Liver (tissue), 3 donors: Measurements from ENCODE around the gene ACVR2B.

Experiments
- SP1 ChIP-seq: IDR thresholded peaks from 2 replicates; pipeline ENCODE4 v1.6.1; 2018; ENCODE audit warnings: antibody characterized with exemption, mild to moderate bottlenecking
- TF ChIP-seq, protein P1 (sequence below): fragments of 150-350 bp; IDR thresholded peaks from 2 replicates; pipeline ENCODE4 v1.5.1; 2017; ENCODE audit warnings: improper control_type of control experiment, low read depth, low read length; ENCODE audit not compliant: missing input control
- TF ChIP-seq, protein P2 (sequence below): IDR thresholded peaks from 2 replicates; pipeline ENCODE4 v1.6.1; 2016; ENCODE audit warnings: antibody characterized with exemption, mild to moderate bottlenecking
- donor health status: healthy.
- donor health status: healthy.

DNA sequence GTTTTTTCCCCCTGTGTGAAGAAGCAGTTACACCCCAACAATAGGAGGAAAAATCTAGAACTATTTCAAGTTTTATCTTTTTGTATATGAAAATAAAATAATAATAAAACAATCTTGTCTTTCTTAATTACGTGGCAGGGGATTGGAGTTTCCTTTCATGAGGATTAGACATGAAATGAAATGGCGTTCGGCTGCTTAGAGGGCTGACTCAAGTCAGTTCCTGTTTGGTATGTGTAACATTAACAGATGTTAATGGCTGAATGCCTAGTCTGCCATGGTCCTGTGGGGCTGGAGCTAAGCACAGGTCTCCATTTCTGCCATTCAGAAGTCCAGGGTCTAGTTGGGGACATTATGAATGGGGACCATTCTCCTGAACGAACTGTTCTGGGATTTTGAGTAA is 39.3 kb downstream of the ACVR2B start:
- TF ChIP-seq, protein P1, sequence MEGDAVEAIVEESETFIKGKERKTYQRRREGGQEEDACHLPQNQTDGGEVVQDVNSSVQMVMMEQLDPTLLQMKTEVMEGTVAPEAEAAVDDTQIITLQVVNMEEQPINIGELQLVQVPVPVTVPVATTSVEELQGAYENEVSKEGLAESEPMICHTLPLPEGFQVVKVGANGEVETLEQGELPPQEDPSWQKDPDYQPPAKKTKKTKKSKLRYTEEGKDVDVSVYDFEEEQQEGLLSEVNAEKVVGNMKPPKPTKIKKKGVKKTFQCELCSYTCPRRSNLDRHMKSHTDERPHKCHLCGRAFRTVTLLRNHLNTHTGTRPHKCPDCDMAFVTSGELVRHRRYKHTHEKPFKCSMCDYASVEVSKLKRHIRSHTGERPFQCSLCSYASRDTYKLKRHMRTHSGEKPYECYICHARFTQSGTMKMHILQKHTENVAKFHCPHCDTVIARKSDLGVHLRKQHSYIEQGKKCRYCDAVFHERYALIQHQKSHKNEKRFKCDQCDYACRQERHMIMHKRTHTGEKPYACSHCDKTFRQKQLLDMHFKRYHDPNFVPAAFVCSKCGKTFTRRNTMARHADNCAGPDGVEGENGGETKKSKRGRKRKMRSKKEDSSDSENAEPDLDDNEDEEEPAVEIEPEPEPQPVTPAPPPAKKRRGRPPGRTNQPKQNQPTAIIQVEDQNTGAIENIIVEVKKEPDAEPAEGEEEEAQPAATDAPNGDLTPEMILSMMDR: no peak
- TF ChIP-seq, protein P2, sequence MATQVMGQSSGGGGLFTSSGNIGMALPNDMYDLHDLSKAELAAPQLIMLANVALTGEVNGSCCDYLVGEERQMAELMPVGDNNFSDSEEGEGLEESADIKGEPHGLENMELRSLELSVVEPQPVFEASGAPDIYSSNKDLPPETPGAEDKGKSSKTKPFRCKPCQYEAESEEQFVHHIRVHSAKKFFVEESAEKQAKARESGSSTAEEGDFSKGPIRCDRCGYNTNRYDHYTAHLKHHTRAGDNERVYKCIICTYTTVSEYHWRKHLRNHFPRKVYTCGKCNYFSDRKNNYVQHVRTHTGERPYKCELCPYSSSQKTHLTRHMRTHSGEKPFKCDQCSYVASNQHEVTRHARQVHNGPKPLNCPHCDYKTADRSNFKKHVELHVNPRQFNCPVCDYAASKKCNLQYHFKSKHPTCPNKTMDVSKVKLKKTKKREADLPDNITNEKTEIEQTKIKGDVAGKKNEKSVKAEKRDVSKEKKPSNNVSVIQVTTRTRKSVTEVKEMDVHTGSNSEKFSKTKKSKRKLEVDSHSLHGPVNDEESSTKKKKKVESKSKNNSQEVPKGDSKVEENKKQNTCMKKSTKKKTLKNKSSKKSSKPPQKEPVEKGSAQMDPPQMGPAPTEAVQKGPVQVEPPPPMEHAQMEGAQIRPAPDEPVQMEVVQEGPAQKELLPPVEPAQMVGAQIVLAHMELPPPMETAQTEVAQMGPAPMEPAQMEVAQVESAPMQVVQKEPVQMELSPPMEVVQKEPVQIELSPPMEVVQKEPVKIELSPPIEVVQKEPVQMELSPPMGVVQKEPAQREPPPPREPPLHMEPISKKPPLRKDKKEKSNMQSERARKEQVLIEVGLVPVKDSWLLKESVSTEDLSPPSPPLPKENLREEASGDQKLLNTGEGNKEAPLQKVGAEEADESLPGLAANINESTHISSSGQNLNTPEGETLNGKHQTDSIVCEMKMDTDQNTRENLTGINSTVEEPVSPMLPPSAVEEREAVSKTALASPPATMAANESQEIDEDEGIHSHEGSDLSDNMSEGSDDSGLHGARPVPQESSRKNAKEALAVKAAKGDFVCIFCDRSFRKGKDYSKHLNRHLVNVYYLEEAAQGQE: no peak
- no peak for TF ChIP-seq SP1
